ENCODE measurements around the gene KCTD4. TPM values are rescaled to one million over a fixed set of nuclear protein-coding genes. Genes with fewer than 3 reads are reported as not detected.

KCTD4 gene
- polyA plus RNA-seq, 1 donor from 2014 or later = 1.2 TPM

DNA sequence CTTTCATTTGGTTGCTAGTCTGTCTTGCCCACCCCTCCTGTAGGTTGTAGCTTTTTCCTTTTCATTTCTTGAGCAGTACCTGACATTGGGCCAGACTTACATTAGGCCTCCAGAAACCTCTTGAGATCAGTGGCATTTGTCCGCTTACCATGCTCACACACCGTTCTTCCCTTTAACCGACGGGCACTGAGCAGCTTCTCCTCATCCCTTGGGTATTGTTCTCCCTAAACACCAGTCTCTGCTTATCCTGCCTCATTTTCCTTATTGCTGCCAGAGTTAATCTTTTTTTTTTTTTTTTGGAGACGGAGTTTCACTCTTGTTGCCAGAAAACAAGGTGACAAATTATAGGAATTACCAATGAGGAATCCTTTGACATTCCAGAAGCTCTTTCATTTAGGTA lies 27.2 kb upstream of the KCTD4 start:
- H3K79me2 ChIP-seq (replicated peaks; ENCODE audit: insufficient read depth, low read length) = no peaks in the 10 kb centered on the region
- no peaks in the 10 kb centered on the region for H3K9me2 ChIP-seq (ENCODE audit: insufficient read depth, low read length)
- H4K20me1 ChIP-seq (ENCODE audit: insufficient read depth) = no peaks in the 10 kb centered on the region
- no peak overlapping the region for H2AFZ ChIP-seq (ENCODE audit: low read depth, low read length)
- H3K27ac ChIP-seq (ENCODE audit: low read length) = no peak overlapping the region
- no peak overlapping the region for H3K4me2 ChIP-seq (ENCODE audit: low read length)
- no peaks in the 10 kb centered on the region for H3K27me3 ChIP-seq (ENCODE audit: insufficient read depth, low read depth, low read length)
- H3K36me3 ChIP-seq (ENCODE audit: insufficient read depth, low read length) = no peaks in the 10 kb centered on the region
- no peak overlapping the region for H3K9ac ChIP-seq (ENCODE audit: low read length)
- no peak for TF ChIP-seq SMC3 (conservative IDR thresholded peaks at IDR 0.05; ENCODE audit: poor library complexity)
- TF ChIP-seq, protein P1, sequence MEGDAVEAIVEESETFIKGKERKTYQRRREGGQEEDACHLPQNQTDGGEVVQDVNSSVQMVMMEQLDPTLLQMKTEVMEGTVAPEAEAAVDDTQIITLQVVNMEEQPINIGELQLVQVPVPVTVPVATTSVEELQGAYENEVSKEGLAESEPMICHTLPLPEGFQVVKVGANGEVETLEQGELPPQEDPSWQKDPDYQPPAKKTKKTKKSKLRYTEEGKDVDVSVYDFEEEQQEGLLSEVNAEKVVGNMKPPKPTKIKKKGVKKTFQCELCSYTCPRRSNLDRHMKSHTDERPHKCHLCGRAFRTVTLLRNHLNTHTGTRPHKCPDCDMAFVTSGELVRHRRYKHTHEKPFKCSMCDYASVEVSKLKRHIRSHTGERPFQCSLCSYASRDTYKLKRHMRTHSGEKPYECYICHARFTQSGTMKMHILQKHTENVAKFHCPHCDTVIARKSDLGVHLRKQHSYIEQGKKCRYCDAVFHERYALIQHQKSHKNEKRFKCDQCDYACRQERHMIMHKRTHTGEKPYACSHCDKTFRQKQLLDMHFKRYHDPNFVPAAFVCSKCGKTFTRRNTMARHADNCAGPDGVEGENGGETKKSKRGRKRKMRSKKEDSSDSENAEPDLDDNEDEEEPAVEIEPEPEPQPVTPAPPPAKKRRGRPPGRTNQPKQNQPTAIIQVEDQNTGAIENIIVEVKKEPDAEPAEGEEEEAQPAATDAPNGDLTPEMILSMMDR (IDR thresholded peaks at IDR 0.05; ENCODE audit: poor library complexity, severe bottlenecking) = no peak
- no peak for TF ChIP-seq TAF1 (IDR thresholded peaks at IDR 0.05; ENCODE audit: low read depth)
- TF ChIP-seq EZH2 (IDR thresholded peaks at IDR 0.05; ENCODE audit: borderline replicate concordance, insufficient read depth, low read length, poor library complexity, severe bottlenecking) = no peak
- TF ChIP-seq RAD21 (conservative IDR thresholded peaks at IDR 0.05) = no peak
- TF ChIP-seq, protein P2, sequence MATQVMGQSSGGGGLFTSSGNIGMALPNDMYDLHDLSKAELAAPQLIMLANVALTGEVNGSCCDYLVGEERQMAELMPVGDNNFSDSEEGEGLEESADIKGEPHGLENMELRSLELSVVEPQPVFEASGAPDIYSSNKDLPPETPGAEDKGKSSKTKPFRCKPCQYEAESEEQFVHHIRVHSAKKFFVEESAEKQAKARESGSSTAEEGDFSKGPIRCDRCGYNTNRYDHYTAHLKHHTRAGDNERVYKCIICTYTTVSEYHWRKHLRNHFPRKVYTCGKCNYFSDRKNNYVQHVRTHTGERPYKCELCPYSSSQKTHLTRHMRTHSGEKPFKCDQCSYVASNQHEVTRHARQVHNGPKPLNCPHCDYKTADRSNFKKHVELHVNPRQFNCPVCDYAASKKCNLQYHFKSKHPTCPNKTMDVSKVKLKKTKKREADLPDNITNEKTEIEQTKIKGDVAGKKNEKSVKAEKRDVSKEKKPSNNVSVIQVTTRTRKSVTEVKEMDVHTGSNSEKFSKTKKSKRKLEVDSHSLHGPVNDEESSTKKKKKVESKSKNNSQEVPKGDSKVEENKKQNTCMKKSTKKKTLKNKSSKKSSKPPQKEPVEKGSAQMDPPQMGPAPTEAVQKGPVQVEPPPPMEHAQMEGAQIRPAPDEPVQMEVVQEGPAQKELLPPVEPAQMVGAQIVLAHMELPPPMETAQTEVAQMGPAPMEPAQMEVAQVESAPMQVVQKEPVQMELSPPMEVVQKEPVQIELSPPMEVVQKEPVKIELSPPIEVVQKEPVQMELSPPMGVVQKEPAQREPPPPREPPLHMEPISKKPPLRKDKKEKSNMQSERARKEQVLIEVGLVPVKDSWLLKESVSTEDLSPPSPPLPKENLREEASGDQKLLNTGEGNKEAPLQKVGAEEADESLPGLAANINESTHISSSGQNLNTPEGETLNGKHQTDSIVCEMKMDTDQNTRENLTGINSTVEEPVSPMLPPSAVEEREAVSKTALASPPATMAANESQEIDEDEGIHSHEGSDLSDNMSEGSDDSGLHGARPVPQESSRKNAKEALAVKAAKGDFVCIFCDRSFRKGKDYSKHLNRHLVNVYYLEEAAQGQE (IDR thresholded peaks at IDR 0.05; ENCODE audit: borderline replicate concordance) = no peak
- no peak for TF ChIP-seq MXI1 (conservative IDR thresholded peaks at IDR 0.05; ENCODE audit: poor library complexity, severe bottlenecking)
- TF ChIP-seq POLR2AphosphoS5 (IDR thresholded peaks at IDR 0.05) = no peak
- no peak for TF ChIP-seq EP300 (conservative IDR thresholded peaks at IDR 0.05; ENCODE audit: poor library complexity, severe bottlenecking)
- H3F3A ChIP-seq (ENCODE audit: insufficient read depth, low read length, poor library complexity, severe bottlenecking) = no peaks in the 10 kb centered on the region
- no peak overlapping the region for H3K4me3 ChIP-seq (ENCODE audit: low read length)
- H3K9me3 ChIP-seq (ENCODE audit: low read length) = no peaks in the 10 kb centered on the region

- Histone ChIP-seq H3K36me3 (ENCODE audit: insufficient read depth, low read length) (no peaks in the 10 kb centered on the region), H3K9me3 (ENCODE audit: low read length) (no peaks in the 10 kb centered on the region), H3K27me3 (ENCODE audit: insufficient read depth, low read depth, low read length) (no peaks in the 10 kb centered on the region), H2AFZ (ENCODE audit: low read depth, low read length) (no peak overlapping the region), H3K4me3 (ENCODE audit: low read length) (no peak overlapping the region), H3K79me2 (replicated peaks; ENCODE audit: insufficient read depth, low read length) (no peaks in the 10 kb centered on the region), H3K9ac (ENCODE audit: low read length) (no peak overlapping the region), H3F3A (ENCODE audit: insufficient read depth, low read length, poor library complexity, severe bottlenecking) (no peaks in the 10 kb centered on the region), H3K4me2 (ENCODE audit: low read length) (no peak overlapping the region), H3K27ac (ENCODE audit: low read length) (no peak overlapping the region), H4K20me1 (ENCODE audit: insufficient read depth) (no peaks in the 10 kb centered on the region), H3K9me2 (ENCODE audit: insufficient read depth, low read length) (no peaks in the 10 kb centered on the region)
- no peak for TF ChIP-seq RAD21 (conservative IDR thresholded peaks at IDR 0.05)
- TF ChIP-seq EZH2 (IDR thresholded peaks at IDR 0.05; ENCODE audit: borderline replicate concordance, insufficient read depth, low read length, poor library complexity, severe bottlenecking) = no peak
- TF ChIP-seq, protein P2 (IDR thresholded peaks at IDR 0.05; ENCODE audit: borderline replicate concordance) = no peak
- TF ChIP-seq TAF1 (IDR thresholded peaks at IDR 0.05; ENCODE audit: low read depth) = no peak
- TF ChIP-seq EP300 (conservative IDR thresholded peaks at IDR 0.05; ENCODE audit: poor library complexity, severe bottlenecking) = no peak
- TF ChIP-seq MXI1 (conservative IDR thresholded peaks at IDR 0.05; ENCODE audit: poor library complexity, severe bottlenecking) = no peak
- no peak for TF ChIP-seq SMC3 (conservative IDR thresholded peaks at IDR 0.05; ENCODE audit: poor library complexity)
- TF ChIP-seq, protein P1 (IDR thresholded peaks at IDR 0.05; ENCODE audit: poor library complexity, severe bottlenecking) = no peak
- TF ChIP-seq POLR2AphosphoS5 (IDR thresholded peaks at IDR 0.05) = no peak
Measured at GRCh38 chr13:45226024-45226423, 25.2 kb upstream of the KCTD4 start.
